ENCODE measurements around the gene EEFSEC. TPM values are rescaled to one million over a fixed set of nuclear protein-coding genes. Genes with fewer than 3 reads are reported as not detected.

EEFSEC gene
- total and polyA plus RNA-seq, 2 of the 8 experiments (the other 6 are each of a cell fraction or from before 2014, with no cell fraction given) = 13.1 to 19.8 TPM

DNA sequence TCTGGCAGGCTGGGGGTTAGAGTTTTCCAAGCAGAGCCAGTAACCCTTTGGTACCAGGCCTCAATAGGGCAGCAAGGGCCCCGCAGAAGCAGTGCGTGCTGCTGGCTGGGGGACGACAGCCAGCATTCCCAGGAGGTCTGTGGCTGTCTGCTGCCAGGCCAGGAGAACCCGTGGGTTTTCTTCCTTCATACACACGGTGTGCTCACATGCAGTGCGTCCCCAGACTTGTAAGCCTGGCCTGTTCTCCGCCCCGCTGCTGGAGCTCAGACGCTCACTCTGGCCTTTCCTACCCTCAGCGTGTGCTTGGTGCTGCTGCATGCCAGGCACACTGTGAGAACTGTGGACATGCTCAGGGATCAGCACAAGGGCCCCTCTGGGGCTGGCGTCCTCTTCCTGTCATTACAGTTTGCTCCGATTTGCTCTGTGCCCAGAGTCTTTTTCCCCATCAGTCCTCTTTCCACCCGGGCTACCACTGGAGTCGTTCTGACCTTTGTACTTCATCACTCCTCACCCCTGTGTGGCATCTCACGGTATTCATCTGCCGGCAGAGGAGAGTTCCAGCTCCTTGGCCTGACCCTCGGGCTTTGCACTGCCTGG lies 163.9 kb downstream of the EEFSEC start:
- Histone ChIP-seq H3K4me2 (ENCODE audit: insufficient read depth in 1 of 2, low read depth in 2 of 2, low read length in 2 of 2) (no peak overlapping the region), H3K79me2 (ENCODE audit: control insufficient read depth in 1 of 2, insufficient read depth in 2 of 2, low read length in 2 of 2) (no peaks in the 10 kb centered on the region), H2BK5ac (ENCODE audit: low read depth, low read length) (0 out of 2 replicates have a peak overlapping the region, but pooled peaks have one; percentile 54), H2BK20ac (ENCODE audit: low read length) (no peak overlapping the region), H3K27ac (ENCODE audit: low read depth, low read length) (no peak overlapping the region), H4K20me1 (replicated peaks in 1 of 2; ENCODE audit: control insufficient read depth in 1 of 2, insufficient read depth in 2 of 2, low read length in 2 of 2) (no peaks in the 10 kb centered on the region), H3K9me3 (ENCODE audit: insufficient read depth in 2 of 2, low read depth in 1 of 2, low read length in 1 of 2) (no peaks in the 10 kb centered on the region), H3K56ac (replicated peaks; ENCODE audit: insufficient read length, low read depth, low read length) (no peak overlapping the region), H3K9ac (replicated peaks in 1 of 4; ENCODE audit: extremely low read depth in 1 of 4, low read depth in 3 of 4, low read length in 3 of 4) (no peak overlapping the region; a peak in 1 of 7 replicates), H2AK5ac (ENCODE audit: low read depth, low read length) (no peak overlapping the region), H4K5ac (ENCODE audit: insufficient read length, low read depth, low read length) (no peak overlapping the region), H4K91ac (replicated peaks; ENCODE audit: insufficient read length, low read length) (no peak overlapping the region), H3K23ac (ENCODE audit: insufficient read length) (no peak overlapping the region), H3K36me3 (ENCODE audit: control insufficient read depth in 2 of 4, insufficient read depth in 4 of 4, low read length in 3 of 4) (no peaks in the 10 kb centered on the region), H3K4me3 (ENCODE audit: extremely low read depth in 1 of 4, insufficient read depth in 2 of 4, low read depth in 3 of 4, low read length in 4 of 4) (no peak overlapping the region), H3K4me1 (replicated peaks in 1 of 4; ENCODE audit: control insufficient read depth in 3 of 4, insufficient read depth in 4 of 4, low read length in 3 of 4) (peaks cover 0 to 4% (median 0%) of the 10 kb centered on the region in 4 experiments; a peak in 2 of 7 replicates), H3K79me1 (ENCODE audit: low read depth, low read length) (0 out of 2 replicates have a peak, but pooled peaks cover 2% of the 10 kb centered on the region), H3K18ac (ENCODE audit: extremely low read depth, low read length) (no peak overlapping the region), H3K14ac (ENCODE audit: insufficient read length) (no peak overlapping the region), H3K23me2 (ENCODE audit: low read depth, low read length) (no peaks in the 10 kb centered on the region), H2BK12ac (ENCODE audit: low read depth, low read length) (no peak overlapping the region), H4K8ac (ENCODE audit: extremely low read depth, insufficient read depth, low read length) (no peak overlapping the region), H2AFZ (ENCODE audit: low read length) (no peak overlapping the region), H2BK15ac (ENCODE audit: low read length) (no peak overlapping the region), H2BK120ac (replicated peaks; ENCODE audit: low read depth, low read length) (no peak overlapping the region), H3K27me3 (replicated peaks in 1 of 4; ENCODE audit: control insufficient read depth in 3 of 4, extremely low read depth in 1 of 4, insufficient read depth in 3 of 4, low read length in 3 of 4) (no peaks in the 10 kb centered on the region), H3K4ac (replicated peaks; ENCODE audit: insufficient read length, low read depth, low read length) (no peak overlapping the region)
- no peak for FAIRE-seq
- CTCF ChIA-PET (ENCODE audit: partially characterized antibody) = interaction anchor here (0.7 to 6.9 kb wide), 11 partner anchors 8 to 91 kb away, joined by 3 to 108 read pairs (median 5); no protein-coding TSS in a partner anchor
- DNase-seq (ENCODE audit: low read depth in 1 of 2, low spot score in 2 of 2) = peak in 1 of 2 experiments; percentile 22
- 87% methylated on average over 17 of the region's 17 CpGs; no CpG with 5 or more reads in 1 of the 2 experiments for WGBS, 2 experiments (ENCODE audit: extremely low coverage in 1 of 2, insufficient coverage in 1 of 2, insufficient read length in 1 of 2, insufficient replicate concordance in 2 of 2, low coverage in 1 of 2, low lambda C conversion rate in 2 of 2, missing lambda C conversion rate in 1 of 2)
- POLR2A ChIA-PET (ENCODE audit: partially characterized antibody) = interaction anchor here (0.6 kb wide), 1 partner anchor 8 kb away, joined by 3 read pairs; no protein-coding TSS in a partner anchor
- TF ChIP-seq JUN (IDR thresholded peaks at IDR 0.05; ENCODE audit: low read depth, low read length) (no peak), MAX (IDR thresholded peaks at IDR 0.05) (no peak), YY1 (IDR thresholded peaks at IDR 0.05; ENCODE audit: low read depth, low read length) (no peak), EP300 (IDR thresholded peaks at IDR 0.05; ENCODE audit: borderline replicate concordance in 1 of 2, low read depth in 2 of 2, low read length in 2 of 2) (no peak), JUND (IDR thresholded peaks at IDR 0.05; ENCODE audit: low read length) (no peak)
